LNCAP (cell line): ENCODE measurements around the gene PRSS2.

Experiments
- CTCF ChIP-seq: fragments of 450-650 bp; IDR thresholded peaks from 2 replicates; pipeline ENCODE4 v1.5.1; 2017; ENCODE audit warnings: mild to moderate bottlenecking

Gene PRSS2

GRCh38 chr7:142745745-142746144, 25.0 kb upstream of the PRSS2 start:
- no peak for TF ChIP-seq CTCF

GRCh38 chr7:142746264-142746663, 24.5 kb upstream of the PRSS2 start:
- no peak for TF ChIP-seq CTCF

GRCh38 chr7:142749218-142749993, 21.4 kb upstream of the PRSS2 start, which contains the start of gene PRSS1:
TSS of gene PRSS1 (plus strand) at chr7:142749472. CDS start at chr7:142749485, 13 bp downstream.
- no peak for TF ChIP-seq CTCF

- no peak for TF ChIP-seq CTCF
Measured at GRCh38 chr7:142750321-142750938, 20.3 kb upstream of the PRSS2 start.

GRCh38 chr7:142752376-142753225, 18.2 kb upstream of the PRSS2 start:
- TF ChIP-seq CTCF: no peak

- no peak for TF ChIP-seq CTCF
Measured at GRCh38 chr7:142753366-142753765, 17.4 kb upstream of the PRSS2 start.
